ENCODE data around the gene MRPS2.
"Not testable (repeated sequence)": the region's sequence is repeated elsewhere in the genome, so short reads cannot be mapped to it uniquely, and the experiment has no call there.

The MRPS2 gene

DNA sequence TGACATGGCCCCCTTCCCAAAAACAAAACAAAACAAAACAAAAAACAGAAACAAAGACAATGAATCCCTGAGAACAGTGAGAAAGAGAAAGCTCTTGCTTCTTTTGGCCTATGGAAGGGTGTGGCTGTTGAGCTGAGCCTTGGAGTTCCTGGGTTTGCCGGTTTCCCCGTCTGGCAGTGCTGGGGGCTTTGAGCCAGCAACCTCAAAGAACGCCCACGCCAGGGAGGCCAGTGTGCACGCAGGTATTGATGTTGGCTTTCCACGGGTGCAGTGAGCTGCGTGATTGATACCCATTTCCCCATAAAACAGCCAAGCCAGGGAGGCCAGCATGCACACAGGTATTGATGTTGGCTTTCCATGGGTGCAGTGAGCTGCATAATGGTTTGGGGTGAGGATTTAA is 12.4 kb downstream of the MRPS2 start:
- no peak overlapping the region for H3K4me3 ChIP-seq (ENCODE audit: low read depth, low read length)
- no peak for DNase-seq (ENCODE audit: low read depth)
- TF ChIP-seq, protein P1, sequence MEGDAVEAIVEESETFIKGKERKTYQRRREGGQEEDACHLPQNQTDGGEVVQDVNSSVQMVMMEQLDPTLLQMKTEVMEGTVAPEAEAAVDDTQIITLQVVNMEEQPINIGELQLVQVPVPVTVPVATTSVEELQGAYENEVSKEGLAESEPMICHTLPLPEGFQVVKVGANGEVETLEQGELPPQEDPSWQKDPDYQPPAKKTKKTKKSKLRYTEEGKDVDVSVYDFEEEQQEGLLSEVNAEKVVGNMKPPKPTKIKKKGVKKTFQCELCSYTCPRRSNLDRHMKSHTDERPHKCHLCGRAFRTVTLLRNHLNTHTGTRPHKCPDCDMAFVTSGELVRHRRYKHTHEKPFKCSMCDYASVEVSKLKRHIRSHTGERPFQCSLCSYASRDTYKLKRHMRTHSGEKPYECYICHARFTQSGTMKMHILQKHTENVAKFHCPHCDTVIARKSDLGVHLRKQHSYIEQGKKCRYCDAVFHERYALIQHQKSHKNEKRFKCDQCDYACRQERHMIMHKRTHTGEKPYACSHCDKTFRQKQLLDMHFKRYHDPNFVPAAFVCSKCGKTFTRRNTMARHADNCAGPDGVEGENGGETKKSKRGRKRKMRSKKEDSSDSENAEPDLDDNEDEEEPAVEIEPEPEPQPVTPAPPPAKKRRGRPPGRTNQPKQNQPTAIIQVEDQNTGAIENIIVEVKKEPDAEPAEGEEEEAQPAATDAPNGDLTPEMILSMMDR (IDR thresholded peaks at IDR 0.05; ENCODE audit: control insufficient read depth, extremely low read depth, insufficient read depth): no peak

DNA sequence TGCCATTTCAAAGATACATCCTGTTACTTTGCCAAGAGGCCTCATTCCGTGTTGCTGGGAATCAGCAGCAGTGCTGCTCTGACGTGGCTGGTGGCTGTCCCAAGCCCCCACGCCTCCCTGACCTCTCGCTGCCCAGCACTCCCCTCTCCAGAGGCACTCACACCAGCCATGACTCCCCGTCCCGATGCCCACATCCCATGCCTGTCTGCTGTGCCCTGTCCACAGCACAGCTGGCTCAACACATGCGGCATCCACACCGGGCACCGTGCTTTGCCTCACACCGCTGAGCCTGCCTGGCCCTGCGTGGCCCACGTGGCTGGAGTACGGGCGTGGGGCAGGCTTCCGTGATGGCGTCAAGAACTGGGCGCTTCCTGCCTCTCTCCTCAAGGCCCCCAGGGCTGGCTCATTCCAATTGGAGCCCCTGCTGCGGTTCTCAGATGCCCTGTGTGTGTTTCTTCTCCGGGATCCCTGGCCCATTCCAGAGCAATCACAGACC is 12.9 kb downstream of the MRPS2 start:
- TF ChIP-seq, protein P1 (IDR thresholded peaks at IDR 0.05; ENCODE audit: control insufficient read depth, extremely low read depth, insufficient read depth): no peak
- DNase-seq (ENCODE audit: low read depth): no peak
- no peak overlapping the region for H3K4me3 ChIP-seq (ENCODE audit: low read depth, low read length)

DNA sequence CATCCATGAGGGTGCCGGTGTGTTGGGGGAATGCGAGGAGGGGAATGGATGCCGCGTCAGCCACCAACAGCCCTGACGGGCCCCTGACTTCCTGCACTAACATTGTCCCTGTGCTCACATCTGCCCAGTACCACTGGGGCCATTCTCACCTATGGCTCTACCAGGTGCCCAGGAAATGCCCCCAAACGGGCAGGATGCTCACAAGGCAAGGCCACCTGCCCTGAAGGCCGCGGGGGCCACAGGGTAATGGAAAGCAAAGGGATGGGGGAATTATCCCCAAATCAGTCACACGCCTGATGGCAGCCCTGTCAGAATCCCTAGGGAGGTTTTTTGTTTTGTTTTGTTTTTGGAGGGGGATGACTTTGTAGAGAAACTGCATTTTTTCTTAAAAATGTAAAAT is 13.4 kb downstream of the MRPS2 start:
- DNase-seq (ENCODE audit: low read depth); H3K4me3 ChIP-seq (ENCODE audit: low read depth, low read length): not testable (repeated sequence)

GRCh38 chr9:135514342-135515082 is 14.0 kb downstream of the MRPS2 start:
- TF ChIP-seq, protein P1 (IDR thresholded peaks at IDR 0.05; ENCODE audit: control insufficient read depth, extremely low read depth, insufficient read depth): no peak

DNA sequence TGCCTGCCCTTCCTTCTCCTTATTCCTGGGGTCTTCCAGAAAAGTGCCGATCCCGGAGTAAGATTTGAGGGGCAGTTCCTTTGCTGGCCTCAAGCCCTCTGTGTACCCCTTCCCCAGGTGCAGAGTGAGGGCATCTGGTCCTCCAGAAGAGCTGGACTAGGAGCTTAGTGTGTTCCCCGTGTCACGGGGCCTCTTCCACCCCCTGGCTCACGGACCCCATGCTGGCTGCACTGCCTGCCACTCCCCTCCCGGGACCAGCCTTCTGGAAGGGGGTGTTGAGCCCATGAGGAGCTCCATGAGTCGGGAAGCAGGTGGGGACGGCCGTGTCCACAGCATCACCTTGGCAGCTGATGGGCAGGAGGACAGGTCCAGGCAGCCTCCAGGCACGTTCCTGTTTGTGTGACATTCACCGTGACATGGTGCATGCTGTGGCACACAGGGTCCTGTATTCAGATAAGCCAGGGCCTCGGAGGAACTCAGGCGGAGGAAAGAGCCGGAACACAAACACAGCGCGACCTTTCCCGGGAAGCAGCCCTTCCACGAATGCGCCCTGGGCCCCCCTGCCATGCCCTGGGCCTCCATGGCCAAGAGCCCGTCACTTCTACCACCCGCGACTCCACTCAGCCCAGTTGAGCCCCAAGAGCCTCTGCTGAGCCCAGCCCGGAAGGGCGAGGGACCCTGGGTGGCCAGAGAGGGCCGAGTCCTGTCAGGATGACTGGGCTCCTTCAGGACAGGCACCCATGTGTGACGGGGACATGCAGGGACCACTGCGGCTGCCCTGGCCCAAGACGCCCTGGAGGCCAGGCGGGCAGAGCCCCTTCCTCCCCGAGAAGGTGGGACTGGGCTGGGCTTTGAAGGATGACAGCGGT is 14.8 kb downstream of the MRPS2 start:
- no peak overlapping the region for H3K4me3 ChIP-seq (ENCODE audit: low read depth, low read length)
- no peak for DNase-seq (ENCODE audit: low read depth)
- TF ChIP-seq, protein P1 (IDR thresholded peaks at IDR 0.05; ENCODE audit: control insufficient read depth, extremely low read depth, insufficient read depth): no peak

More at GRCh38 chr9:135514342-135515082, 14.0 kb downstream of the MRPS2 start:
- DNase-seq (ENCODE audit: low read depth): no peak
- no peak overlapping the region for H3K4me3 ChIP-seq (ENCODE audit: low read depth, low read length)

- TF ChIP-seq, protein P1 (IDR thresholded peaks at IDR 0.05; ENCODE audit: control insufficient read depth, extremely low read depth, insufficient read depth): no peak
- H3K4me3 ChIP-seq (ENCODE audit: low read depth, low read length): no peak overlapping the region
- DNase-seq (ENCODE audit: low read depth): no peak
Observed at GRCh38 chr9:135516132-135516860, 15.8 kb downstream of the MRPS2 start.

DNA sequence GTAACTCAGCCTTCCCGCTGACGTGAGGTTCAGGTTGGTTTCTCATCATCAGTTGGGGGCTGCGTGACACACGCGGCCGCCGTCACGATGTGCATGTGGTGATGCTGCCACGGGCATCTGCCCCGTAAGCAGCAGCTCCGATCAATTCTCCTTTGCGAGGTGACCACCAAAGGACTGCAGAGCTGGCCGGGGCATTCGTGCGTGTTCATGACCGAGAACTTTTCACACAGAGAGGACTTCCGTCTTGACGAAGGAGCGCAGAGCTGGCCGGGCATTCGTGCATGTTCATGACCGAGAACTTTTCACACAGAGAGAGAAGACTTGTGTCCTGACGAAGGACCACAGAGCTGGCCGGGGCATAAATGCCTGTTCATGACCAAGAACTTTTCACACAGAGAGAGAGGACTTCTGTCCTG is 16.9 kb downstream of the MRPS2 start:
- no peak for DNase-seq (ENCODE audit: low read depth)
- no peak overlapping the region for H3K4me3 ChIP-seq (ENCODE audit: low read depth, low read length)
- TF ChIP-seq, protein P1 (IDR thresholded peaks at IDR 0.05; ENCODE audit: control insufficient read depth, extremely low read depth, insufficient read depth): no peak

Data from LNCaP clone FGC (cell line).